HG03442 (cell line): Measurements from ENCODE around the gene CENPA.
"Not testable (repeated sequence)": the region's sequence is repeated elsewhere in the genome, so short reads cannot be mapped to it uniquely, and the experiment has no call there.

Source experiments
- ATAC-seq: cut with Tn5 transposase; IDR thresholded peaks from one replicate; pipeline ENCODE4 v1.9.1; 2021; ENCODE audit warnings: mild to moderate bottlenecking, moderate library complexity; ENCODE audit not compliant: unreplicated experiment

Gene CENPA

DNA sequence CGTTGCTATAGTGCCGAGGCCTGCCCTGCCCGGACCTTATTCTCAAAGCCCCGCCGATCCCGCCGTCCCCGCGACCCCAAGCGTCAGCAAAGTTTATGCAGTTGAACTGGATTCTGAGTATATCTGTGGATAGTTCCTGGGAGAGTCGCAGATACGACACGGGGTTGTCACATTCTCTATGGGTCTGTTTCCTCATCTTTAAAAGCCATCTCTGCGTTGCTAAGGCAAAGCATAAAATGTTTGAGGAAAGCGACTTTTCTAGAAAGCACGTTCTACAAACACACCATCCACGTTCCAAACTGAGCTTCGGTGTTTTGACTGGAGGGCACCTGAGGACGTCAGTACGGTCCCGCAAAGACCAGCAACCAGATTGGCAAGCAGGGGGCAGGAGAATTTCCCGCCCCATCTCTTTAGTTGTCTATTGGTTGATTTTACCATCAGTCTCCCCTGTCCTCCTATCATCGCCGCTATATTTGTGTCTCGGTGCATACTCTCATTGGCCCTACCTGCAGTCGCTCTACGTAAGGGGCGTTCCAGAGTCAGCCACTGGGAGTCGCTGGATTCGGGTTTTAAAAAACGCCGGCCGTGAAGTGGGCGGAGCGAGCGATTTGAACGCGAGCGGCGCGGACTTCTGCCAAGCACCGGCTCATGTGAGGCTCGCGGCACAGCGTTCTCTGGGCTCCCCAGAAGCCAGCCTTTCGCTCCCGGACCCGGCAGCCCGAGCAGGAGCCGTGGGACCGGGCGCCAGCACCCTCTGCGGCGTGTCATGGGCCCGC lies at the start of gene CENPA:
TSS of gene CENPA (plus strand) at position 626 of the 776 bp plus-strand sequence. CDS start at position 767, 141 bp downstream.
- peak; percentile 98 for ATAC-seq

DNA sequence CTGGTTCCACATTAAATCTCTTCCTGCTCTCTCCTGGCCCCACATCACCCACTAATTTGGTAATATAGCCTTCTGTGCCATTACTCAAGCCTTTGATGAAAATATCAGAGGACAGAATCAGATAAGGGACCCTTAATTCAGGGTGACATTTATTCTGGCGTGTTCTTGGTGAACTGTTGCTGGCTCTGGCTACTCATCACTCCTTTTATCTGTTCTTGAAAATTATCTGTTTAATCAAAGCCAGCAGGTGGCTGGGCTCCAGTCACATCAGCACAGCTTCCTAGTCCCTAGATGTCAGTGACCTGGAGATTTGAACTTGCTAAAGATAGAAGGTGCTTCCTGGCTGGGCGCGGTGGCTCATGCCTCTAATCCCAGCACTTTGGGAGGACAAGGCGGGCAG lies 48.6 kb upstream of the CENPA start:
- no peak for ATAC-seq

- no peak for ATAC-seq
These were observed 47.4 kb upstream of the CENPA start for GRCh38 chr2:26738481-26738880.

GRCh38 chr2:26739514-26739913 lies 46.3 kb upstream of the CENPA start:
- ATAC-seq, result no peak

GRCh38 chr2:26740346-26740745 lies 45.5 kb upstream of the CENPA start:
- no peak for ATAC-seq

DNA sequence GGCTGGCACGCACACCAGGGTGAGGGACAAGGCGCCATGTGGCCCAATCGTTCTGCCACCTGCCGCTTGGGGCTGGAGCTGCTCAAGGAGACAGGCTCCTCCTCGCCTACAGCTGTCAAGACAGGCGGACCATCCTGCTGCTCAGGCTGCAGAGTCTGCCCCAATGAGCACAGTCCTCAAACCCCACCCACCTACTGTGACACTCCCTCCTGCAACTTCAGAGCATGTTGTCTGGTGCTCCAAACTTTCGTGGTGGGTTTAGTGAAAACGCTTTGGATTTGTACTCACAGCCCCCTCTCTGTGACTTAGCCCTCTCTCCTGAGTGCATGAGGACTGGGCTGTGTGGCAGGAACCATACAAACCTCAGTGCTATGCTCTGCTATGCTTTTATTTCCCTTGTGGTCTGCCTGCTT lies 45.0 kb upstream of the CENPA start:
- no peak for ATAC-seq

GRCh38 chr2:26742048-26742770 lies 43.6 kb upstream of the CENPA start:
- no peak for ATAC-seq

GRCh38 chr2:26743852-26744251 lies 42.0 kb upstream of the CENPA start:
- no peak for ATAC-seq

- no peak for ATAC-seq
These were observed 40.9 kb upstream of the CENPA start for GRCh38 chr2:26744953-26745352.

DNA sequence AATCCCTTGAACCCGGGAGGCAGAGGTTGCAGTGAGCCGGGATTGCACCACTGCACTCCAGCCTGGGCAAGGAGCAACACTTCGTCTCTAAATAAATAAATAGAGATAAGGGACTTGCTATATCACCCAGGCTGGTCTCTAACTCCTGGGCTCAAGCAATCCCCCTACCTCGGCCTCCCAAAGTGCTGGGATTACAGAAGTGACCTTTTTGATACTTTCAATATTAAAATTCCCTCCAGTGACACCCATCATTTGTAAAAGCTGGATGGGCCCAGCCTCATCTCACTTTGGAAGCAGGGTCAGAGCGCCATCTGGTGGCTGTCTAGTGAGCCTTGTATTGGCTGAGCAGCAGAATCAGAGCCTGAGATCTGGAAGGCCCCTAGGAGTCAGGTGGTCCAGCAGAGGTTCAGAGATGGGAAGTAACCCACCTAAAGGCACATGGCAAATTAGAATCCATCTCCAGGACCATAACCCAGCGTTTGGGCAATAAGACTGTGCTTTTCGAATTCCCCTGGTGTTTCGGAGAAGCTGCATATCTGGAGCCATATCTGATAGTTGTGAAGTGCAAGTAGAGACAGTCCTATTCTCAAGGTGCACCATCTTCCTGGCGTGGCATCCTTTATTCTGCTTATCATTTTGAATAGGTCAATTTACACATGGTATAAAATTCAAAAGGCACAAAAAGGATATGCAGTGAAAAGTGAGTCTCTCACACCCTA lies 40.1 kb upstream of the CENPA start:
- no peak for ATAC-seq

DNA sequence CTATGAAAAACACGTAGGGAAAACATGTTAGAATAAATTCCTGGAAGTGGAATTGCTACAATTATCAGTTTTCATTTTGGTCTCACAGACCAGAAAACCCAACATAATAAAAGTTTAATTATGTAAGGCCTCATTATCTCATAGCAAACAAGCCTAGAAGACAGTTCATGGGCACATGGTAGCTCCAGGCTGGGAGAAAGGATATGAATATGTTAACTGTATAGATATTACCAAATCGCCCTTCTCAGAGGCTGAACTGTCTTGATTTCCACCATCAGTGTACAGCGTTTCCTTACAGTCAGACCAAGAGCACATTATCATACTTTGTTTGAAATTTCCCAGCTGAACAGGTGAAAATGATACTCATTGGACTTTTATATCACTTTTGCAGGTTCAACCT lies 38.9 kb upstream of the CENPA start:
- no peak for ATAC-seq

- not testable (repeated sequence) for ATAC-seq
These were observed 36.0 kb upstream of the CENPA start for GRCh38 chr2:26749787-26750420.

- not testable (repeated sequence) for ATAC-seq
These were observed 35.4 kb upstream of the CENPA start for GRCh38 chr2:26750467-26750866.

DNA sequence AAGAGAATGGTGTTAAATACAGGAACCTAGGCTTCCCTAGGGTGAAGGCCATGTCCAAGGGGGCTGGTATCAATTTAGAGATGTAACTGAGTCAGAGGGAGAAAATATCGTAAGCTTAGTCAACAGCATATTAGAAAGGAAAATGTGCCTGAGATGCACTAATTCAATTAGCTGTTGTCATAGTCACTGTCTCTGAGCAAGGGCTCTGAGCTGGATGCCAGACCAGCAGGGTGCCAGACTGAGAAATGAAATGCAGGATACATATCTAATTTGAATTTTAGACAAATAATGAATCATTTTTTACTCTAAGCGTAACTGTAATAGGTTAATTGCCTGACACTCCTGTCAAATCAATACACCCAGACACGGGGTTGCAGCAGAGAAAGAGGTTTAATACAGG lies 33.2 kb upstream of the CENPA start:
- ATAC-seq, result no peak

- no peak for ATAC-seq
These were observed 31.3 kb upstream of the CENPA start for GRCh38 chr2:26754539-26754938.

- no peak for ATAC-seq
These were observed 30.7 kb upstream of the CENPA start for GRCh38 chr2:26754972-26755670.

GRCh38 chr2:26756337-26756736 lies 29.5 kb upstream of the CENPA start:
- ATAC-seq, result no peak

DNA sequence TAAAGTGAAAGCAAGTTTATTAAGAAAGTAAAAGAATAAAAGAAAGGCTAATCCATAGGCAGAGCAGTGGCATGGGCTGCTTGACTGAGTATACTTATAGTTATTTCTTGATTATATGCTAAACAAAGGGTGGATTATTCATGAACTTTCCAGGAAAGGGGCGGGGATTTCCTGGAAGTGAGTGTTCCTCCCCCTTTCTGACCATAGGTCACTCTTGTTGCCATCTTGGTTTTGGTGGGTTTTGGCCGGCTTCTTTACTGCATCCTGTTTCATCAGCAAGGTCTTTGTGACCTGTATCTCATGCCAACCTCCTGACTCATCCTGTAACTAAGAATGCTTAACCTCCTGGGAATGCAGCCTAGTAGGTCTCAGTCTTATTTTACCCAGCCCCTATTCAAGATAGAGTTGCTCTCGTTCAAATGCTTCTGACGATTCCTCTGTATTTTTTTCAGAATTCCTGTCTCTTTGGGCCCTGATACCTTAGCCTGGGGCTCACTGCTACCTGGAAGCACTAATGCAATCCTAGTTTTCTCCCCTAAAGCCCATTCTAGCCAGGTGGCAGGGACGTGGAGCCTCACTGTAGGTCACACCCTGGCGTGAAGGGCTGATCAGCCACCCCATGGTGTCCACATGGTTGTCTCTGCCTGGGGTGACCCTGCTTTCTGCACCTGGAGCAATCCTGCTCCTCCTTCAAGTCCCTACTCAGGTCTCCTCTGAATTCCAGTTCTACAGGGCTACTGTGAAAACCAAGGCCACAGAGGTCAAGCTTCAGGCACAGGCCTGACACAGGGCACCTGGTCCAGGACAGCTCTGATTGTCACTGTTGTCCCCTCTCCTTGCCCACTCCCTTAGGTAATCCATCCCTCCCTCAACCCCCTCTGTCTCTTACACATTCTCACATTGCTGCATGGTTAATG lies 27.7 kb upstream of the CENPA start:
- ATAC-seq, result peak; percentile 52

DNA sequence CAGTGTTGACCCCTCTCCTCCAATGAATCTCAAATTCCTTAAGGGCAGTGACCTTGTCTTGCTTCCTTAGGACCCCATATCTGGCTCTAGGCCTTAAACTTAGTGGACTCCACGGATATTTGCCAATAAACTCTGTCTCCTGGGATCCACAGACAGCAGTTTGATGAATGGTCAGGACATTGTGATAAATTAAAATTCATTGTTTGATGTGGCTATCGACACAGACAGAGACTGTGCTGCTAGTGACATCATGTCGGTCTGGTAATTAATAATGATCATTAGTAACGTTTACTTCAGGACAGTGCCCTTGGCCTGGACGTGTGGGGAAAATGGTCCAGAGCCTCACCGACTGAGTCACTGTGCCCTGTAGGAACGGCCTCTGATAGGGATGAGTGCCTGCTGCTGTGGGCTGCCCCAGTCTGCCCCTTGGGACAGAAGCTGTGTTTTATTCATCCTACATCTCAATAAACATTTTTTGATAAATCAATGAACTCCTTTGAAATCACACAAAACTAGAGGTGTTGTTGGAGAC lies 27.0 kb upstream of the CENPA start:
- ATAC-seq, result no peak
